GM10248 (cell line): Measurements from ENCODE around the gene PTPN13.

Experiments
- CTCF ChIA-PET: fragments of 300-600 bp; sonication (Branson Sonifier 250); formaldehyde crosslinking; extraction: SDS; loops from one replicate; lab custom pipeline; 2021; ENCODE audit warnings: antibody characterized with exemption; lab: Yijun Ruan, JAX
- POLR2A ChIA-PET: fragments of 350-650 bp; sonication (Branson Sonifier 250); formaldehyde crosslinking; extraction: SDS; loops from one replicate; lab custom pipeline; 2020; ENCODE audit warnings: antibody characterized with exemption; lab: Yijun Ruan, JAX
- DNase-seq: peaks from one replicate; pipeline ENCODE4 v3.0.0; 2012; ENCODE audit errors: extremely low spot score
- CTCF ChIP-seq: IDR thresholded peaks from 2 replicates; pipeline ENCODE4 v1.5.1; 2012; ENCODE audit warnings: mild to moderate bottlenecking, low read depth; ENCODE audit errors: extremely low read depth, missing control alignments, control extremely low read depth

The PTPN13 gene

DNA sequence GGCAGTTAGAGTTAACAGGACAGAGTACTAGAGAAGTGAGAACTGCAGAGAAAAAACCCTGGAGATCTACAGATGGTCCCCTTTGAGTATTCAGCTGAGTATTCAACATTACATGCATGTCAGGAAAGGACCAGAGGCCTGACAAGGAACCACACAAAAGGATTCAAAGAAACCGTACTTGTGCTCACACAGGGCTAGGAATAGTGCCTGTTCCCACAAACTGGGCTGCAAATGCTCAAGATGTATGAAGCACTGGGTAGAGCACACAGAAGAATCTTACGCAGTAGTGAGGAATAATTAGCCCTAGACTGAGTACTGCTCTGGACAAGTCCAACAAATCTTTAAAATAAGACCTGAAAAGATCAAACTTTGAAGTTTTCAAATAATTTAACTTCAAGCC is 17.6 kb downstream of the PTPN13 start:
- TF ChIP-seq CTCF, result no peak
- CTCF ChIA-PET, result interaction anchor here (1.0 to 1.4 kb wide), 2 partner anchors 8 to 18 kb away, joined by 3 to 4 read pairs; partner anchors contain the start of gene PTPN13
- POLR2A ChIA-PET, result no interaction called here
- DNase-seq, result no peak

DNA sequence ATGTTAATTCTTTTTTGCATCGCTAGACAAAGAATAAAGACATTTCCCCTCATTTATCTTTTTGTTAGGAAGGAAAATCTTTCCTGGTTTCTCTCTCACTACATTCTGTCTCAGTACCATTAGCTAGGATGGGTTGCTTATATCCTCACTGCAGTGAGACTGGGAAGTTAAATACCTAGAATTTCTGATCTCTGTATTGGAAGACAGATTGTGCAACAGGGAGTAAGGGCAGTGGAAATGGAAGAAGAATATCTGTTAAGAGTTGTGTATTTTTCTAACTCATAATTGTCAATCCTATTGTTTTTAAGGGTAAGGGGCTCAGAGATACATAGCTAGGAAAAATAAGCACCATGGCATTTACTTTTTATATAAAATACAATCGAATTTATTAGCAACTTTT is 19.6 kb downstream of the PTPN13 start:
- no peak for DNase-seq
- ChIA-PET POLR2A (no interaction called here), CTCF (no interaction called here)
- no peak for TF ChIP-seq CTCF

DNA sequence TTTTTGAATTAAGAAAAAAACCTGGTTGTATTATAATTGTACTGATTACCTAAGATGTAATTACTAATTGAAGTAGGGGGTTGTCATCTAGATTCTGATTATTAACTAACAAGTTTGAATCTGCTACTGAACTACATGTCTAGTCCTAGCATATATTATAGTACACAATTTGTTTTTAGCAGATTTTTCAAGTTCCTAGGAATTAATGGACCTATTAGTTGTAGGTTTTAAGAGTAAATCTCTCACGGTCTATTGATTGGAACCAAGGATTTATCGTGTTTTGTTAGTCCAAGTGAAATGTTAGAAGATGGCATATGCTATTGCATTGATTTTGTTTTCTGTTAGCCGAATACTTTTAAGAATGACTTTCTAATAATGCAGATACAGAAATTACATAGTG is 20.8 kb downstream of the PTPN13 start:
- ChIA-PET CTCF (no interaction called here), POLR2A (no interaction called here)
- no peak for TF ChIP-seq CTCF
- no peak for DNase-seq

GRCh38 chr4:86615501-86615900 is 21.4 kb downstream of the PTPN13 start:
- POLR2A ChIA-PET, result no interaction called here
- CTCF ChIA-PET, result interaction anchor here (0.9 to 1.5 kb wide), 2 partner anchors 43 to 64 kb away, joined by 3 to 4 read pairs; no protein-coding TSS in a partner anchor
- TF ChIP-seq CTCF, result no peak
- no peak for DNase-seq

DNA sequence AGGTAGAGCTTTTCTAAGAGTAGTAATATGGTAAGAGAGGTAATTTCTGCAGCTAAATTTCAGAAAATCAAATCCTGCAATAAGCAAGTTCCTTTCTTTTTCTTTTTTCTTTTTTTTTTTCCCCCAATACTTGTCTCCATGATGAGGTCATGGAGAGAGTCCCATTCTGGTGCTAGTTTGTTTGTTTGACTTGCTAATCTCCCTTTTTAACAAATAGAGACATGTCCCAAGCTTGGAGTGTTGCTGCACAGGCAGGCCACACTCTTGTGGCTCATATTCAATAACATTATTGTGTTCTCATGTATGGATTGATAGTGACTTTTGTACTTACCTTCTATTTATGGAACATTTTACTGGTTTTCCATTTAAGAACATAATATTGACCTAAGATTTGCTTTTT is 25.5 kb downstream of the PTPN13 start:
- DNase-seq, result no peak
- ChIA-PET POLR2A (no interaction called here), CTCF (interaction anchor here (1.2 kb wide), 1 partner anchor 23 kb away, joined by 4 read pairs; no protein-coding TSS in a partner anchor)
- no peak for TF ChIP-seq CTCF

DNA sequence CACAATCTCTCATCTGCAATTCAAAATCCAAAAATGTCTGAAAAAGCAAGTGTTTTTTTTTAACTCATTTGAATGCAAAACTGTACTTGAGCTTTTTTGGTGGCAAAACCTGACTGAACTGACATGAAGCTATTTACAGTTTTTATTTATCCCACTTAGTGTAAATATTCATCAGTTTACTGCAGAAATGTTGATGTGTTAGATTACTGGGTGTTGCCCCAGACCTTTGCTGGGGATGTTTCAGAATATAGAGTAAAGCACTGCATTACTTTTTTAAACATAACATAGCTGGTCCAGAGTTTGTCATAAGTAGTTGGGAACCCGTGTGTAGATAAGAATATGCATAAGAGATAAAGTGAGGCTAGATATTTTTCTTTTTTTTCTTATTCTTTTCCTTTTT is 27.3 kb downstream of the PTPN13 start:
- no peak for DNase-seq
- CTCF ChIA-PET, result interaction anchor here (1.2 to 2.3 kb wide), 2 partner anchors 11 to 22 kb away, joined by 3 to 8 read pairs; no protein-coding TSS in a partner anchor
- TF ChIP-seq CTCF, result no peak
- POLR2A ChIA-PET, result no interaction called here
